ENCODE data around the gene TMEM256. TPM values are rescaled to one million over a fixed set of nuclear protein-coding genes. Genes with fewer than 3 reads are reported as not detected.

The TMEM256 gene
- total RNA-seq, 3 donors from 2014 or later (not counting 1 experiment from before 2014, with no cell fraction given), result 31.8 to 35.9 (median 34.2) TPM

GRCh38 chr17:7403727-7403976, 245 bp downstream of the TMEM256 start:
- peaks cover 3% of the 10 kb centered on the region for H3K27me3 ChIP-seq (ENCODE audit: control insufficient read depth, insufficient read depth, low read length)
- intact Hi-C loops (cut with micrococcal nuclease), result no loop called here
- H3K9me3 ChIP-seq (ENCODE audit: control insufficient read depth, insufficient read depth, low read length), result no peaks in the 10 kb centered on the region
- peak overlapping the region; percentile 60 for H3K27ac ChIP-seq (ENCODE audit: low read length)
- H3K36me3 ChIP-seq (ENCODE audit: control insufficient read depth, insufficient read depth, low read length), result no peaks in the 10 kb centered on the region
- whole genome bisulfite sequencing (ENCODE audit: insufficient coverage), result 1% methylated on average over 13 of the region's 13 CpGs
- peak overlapping the region; percentile 92 for H3K4me3 Mint-ChIP-seq
- DNase-seq (no peak), ATAC-seq (peak in 1 of 3 donors; percentile 3)
- peaks cover 27% of the 10 kb centered on the region for H3K4me1 ChIP-seq (ENCODE audit: control insufficient read depth, insufficient read depth, low read length)
- no peak for TF ChIP-seq CTCF (IDR thresholded peaks at IDR 0.05)
- peak overlapping the region; percentile 90 to 96 for H3K27ac Mint-ChIP-seq
- peak overlapping the region; percentile 69 for H3K4me3 ChIP-seq (ENCODE audit: low read length)
- H3K9me3 Mint-ChIP-seq, result no peaks in the 10 kb centered on the region
- no peaks in the 10 kb centered on the region for H3K36me3 Mint-ChIP-seq
- peaks cover 0 to 8% of the 10 kb centered on the region in 2 donors for H3K27me3 Mint-ChIP-seq (ENCODE audit: low read depth in 2 of 2)
- peaks cover 8 to 27% of the 10 kb centered on the region in 2 donors for H3K4me1 Mint-ChIP-seq

- peaks cover 24% of the 10 kb centered on the region for H3K4me1 ChIP-seq (ENCODE audit: control insufficient read depth, insufficient read depth, low read length)
- Mint-ChIP-seq H3K27me3 (ENCODE audit: low read depth in 2 of 2) (peaks cover 0 to 8% of the 10 kb centered on the region in 2 donors), H3K4me1 (peaks cover 8 to 27% of the 10 kb centered on the region in 2 donors), H3K4me3 (peak overlapping the region; percentile 92), H3K27ac (peak overlapping the region; percentile 90 to 96), H3K9me3 (no peaks in the 10 kb centered on the region), H3K36me3 (no peaks in the 10 kb centered on the region)
- DNase-seq, result peak in 1 of 2 donors; percentile 45
- H3K27me3 ChIP-seq (ENCODE audit: control insufficient read depth, insufficient read depth, low read length), result peaks cover 3% of the 10 kb centered on the region
- no peaks in the 10 kb centered on the region for H3K9me3 ChIP-seq (ENCODE audit: control insufficient read depth, insufficient read depth, low read length)
- H3K36me3 ChIP-seq (ENCODE audit: control insufficient read depth, insufficient read depth, low read length), result no peaks in the 10 kb centered on the region
- TF ChIP-seq CTCF (IDR thresholded peaks at IDR 0.05), result no peak
- 22% methylated on average over 16 of the region's 16 CpGs for WGBS (ENCODE audit: insufficient coverage)
- no peak for ATAC-seq
- H3K4me3 ChIP-seq (ENCODE audit: low read length), result peak overlapping the region; percentile 69
- H3K27ac ChIP-seq (ENCODE audit: low read length), result peak overlapping the region; percentile 60
- intact Hi-C loops (cut with micrococcal nuclease), result no loop called here
These were observed 712 bp downstream of the TMEM256 start for GRCh38 chr17:7403043-7403726.

GRCh38 chr17:7398612-7399011, 5.3 kb downstream of the TMEM256 start:
- Histone ChIP-seq H3K9me3 (ENCODE audit: control insufficient read depth, insufficient read depth, low read length) (no peaks in the 10 kb centered on the region), H3K36me3 (ENCODE audit: control insufficient read depth, insufficient read depth, low read length) (no peaks in the 10 kb centered on the region), H3K27me3 (ENCODE audit: control insufficient read depth, insufficient read depth, low read length) (no peaks in the 10 kb centered on the region), H3K27ac (ENCODE audit: low read length) (no peak overlapping the region), H3K4me1 (ENCODE audit: control insufficient read depth, insufficient read depth, low read length) (peaks cover 23% of the 10 kb centered on the region), H3K4me3 (ENCODE audit: low read length) (no peak overlapping the region)
- Mint-ChIP-seq H3K27me3 (ENCODE audit: low read depth in 2 of 2) (no peaks in the 10 kb centered on the region), H3K4me3 (no peak overlapping the region), H3K4me1 (peaks cover 14 to 24% of the 10 kb centered on the region in 2 donors), H3K27ac (no peak overlapping the region), H3K9me3 (no peaks in the 10 kb centered on the region), H3K36me3 (no peaks in the 10 kb centered on the region)
- whole genome bisulfite sequencing (ENCODE audit: insufficient coverage), result 100% methylated on average over 1 of the region's 2 CpGs
- ATAC-seq, result no peak
- no peak for TF ChIP-seq CTCF (IDR thresholded peaks at IDR 0.05)
- intact Hi-C loops (cut with micrococcal nuclease), result no loop called here
- DNase-seq, result no peak

GRCh38 chr17:7396147-7396546, 7.8 kb downstream of the TMEM256 start:
- DNase-seq (no peak), ATAC-seq (no peak)
- no peak overlapping the region for H3K4me3 Mint-ChIP-seq
- 96% methylated on average over 4 of the region's 4 CpGs for WGBS (ENCODE audit: insufficient coverage)
- H3K27ac ChIP-seq (ENCODE audit: low read length), result no peak overlapping the region
- no peaks in the 10 kb centered on the region for H3K9me3 ChIP-seq (ENCODE audit: control insufficient read depth, insufficient read depth, low read length)
- H3K4me3 ChIP-seq (ENCODE audit: low read length), result no peak overlapping the region
- peaks cover 20% of the 10 kb centered on the region for H3K4me1 ChIP-seq (ENCODE audit: control insufficient read depth, insufficient read depth, low read length)
- H3K27me3 Mint-ChIP-seq (ENCODE audit: low read depth in 2 of 2), result no peaks in the 10 kb centered on the region
- H3K27ac Mint-ChIP-seq, result no peak overlapping the region
- H3K36me3 Mint-ChIP-seq, result no peaks in the 10 kb centered on the region
- intact Hi-C loops (cut with micrococcal nuclease), result no loop called here
- H3K36me3 ChIP-seq (ENCODE audit: control insufficient read depth, insufficient read depth, low read length), result peaks cover 15% of the 10 kb centered on the region
- H3K9me3 Mint-ChIP-seq, result no peaks in the 10 kb centered on the region
- TF ChIP-seq CTCF (IDR thresholded peaks at IDR 0.05), result no peak
- peaks cover 9 to 15% of the 10 kb centered on the region in 2 donors for H3K4me1 Mint-ChIP-seq
- H3K27me3 ChIP-seq (ENCODE audit: control insufficient read depth, insufficient read depth, low read length), result no peaks in the 10 kb centered on the region

All from natural killer cell (primary cell).